Omental fat pad (tissue), 4 donors: ENCODE measurements around the gene KIF19. TPM values are rescaled to one million over a fixed set of nuclear protein-coding genes. Genes with fewer than 3 reads are reported as not detected.

Experiments
- ATAC-seq: fragments of 150-250 bp; one replicate; pipeline ENCODE4 v1.9.1; 2016; ENCODE audit warnings: mild to moderate bottlenecking, moderate library complexity; ENCODE audit not compliant: low FRiP score
- DNase-seq: peaks from one replicate; pipeline ENCODE4 v3.0.0-alpha.2; 2019; ENCODE audit warnings: low spot score
- CTCF ChIP-seq, 3 donors: fragments of 450-650 bp; IDR thresholded peaks; one replicate each; pipeline ENCODE4 v1.5.1; 2016 to 2017; ENCODE audit warnings: antibody characterized with exemption in 3 of 3, mild to moderate bottlenecking in 3 of 3, moderate library complexity in 2 of 3
- total RNA-seq, 4 donors: library from RNA; depleted of rRNA; stranded (reverse); fragments of >200 nt; gene quantifications; one replicate each; pipeline ENCODE4 v1.1.0, GENCODE V29; 2016

KIF19 gene
- total RNA-seq, 4 donors from 2014 or later, result 0.72 to 2.4 (median 1.4) TPM

GRCh38 chr17:74345433-74346241 is 19.6 kb downstream of the KIF19 start:
- ATAC-seq (no peak), DNase-seq (no peak)
- no peak for TF ChIP-seq CTCF (IDR thresholded peaks at IDR 0.05)

- DNase-seq, result no peak
- no peak for TF ChIP-seq CTCF (IDR thresholded peaks at IDR 0.05)
- no peak for ATAC-seq
Observed at GRCh38 chr17:74347646-74348045, 21.6 kb downstream of the KIF19 start.

- DNase-seq (no peak), ATAC-seq (no peak)
- no peak for TF ChIP-seq CTCF (IDR thresholded peaks at IDR 0.05)
Observed at GRCh38 chr17:74349120-74349519, 23.1 kb downstream of the KIF19 start.

- no peak for TF ChIP-seq CTCF (IDR thresholded peaks at IDR 0.05)
- DNase-seq, result no peak
- ATAC-seq, result no peak
Observed at GRCh38 chr17:74350486-74350885, 24.5 kb downstream of the KIF19 start.

- TF ChIP-seq CTCF (IDR thresholded peaks at IDR 0.05), result no peak
- no peak for DNase-seq
- no peak for ATAC-seq
Observed at GRCh38 chr17:74351552-74352210, 25.7 kb downstream of the KIF19 start.

GRCh38 chr17:74353446-74354060 is 27.5 kb downstream of the KIF19 start:
- DNase-seq (no peak), ATAC-seq (no peak)
- TF ChIP-seq CTCF (IDR thresholded peaks at IDR 0.05), result no peak
